DOHH2 (cell line): ENCODE results near the gene CRK.

Experiments used
- CTCF ChIP-seq: fragments of 200-600 bp; sonication (generic); IDR thresholded peaks from one replicate; pipeline ENCODE4 v1.5.1; 2014; ENCODE audit warnings: antibody characterized with exemption, mild to moderate bottlenecking, low read depth, low read length; ENCODE audit not compliant: poor library complexity, severe bottlenecking
- EZH2phosphoT487 ChIP-seq: fragments of 200-600 bp; sonication (generic); IDR thresholded peaks from 2 replicates; pipeline ENCODE4 v1.6.1; 2017; ENCODE audit warnings: borderline replicate concordance, mild to moderate bottlenecking, antibody characterized with exemption, low read length, moderate library complexity, mixed read lengths

- TF ChIP-seq CTCF = no peak
- no peak for TF ChIP-seq EZH2phosphoT487
Observed at GRCh38 chr17:1390432-1391367, 65.3 kb downstream of the CRK start.
